Superior temporal gyrus (tissue), 1 donor: ENCODE measurements around the gene GLRX.
"Not testable (repeated sequence)": the region's sequence is repeated elsewhere in the genome, so short reads cannot be mapped to it uniquely, and the experiment has no call there.

Source experiments
- DNase-seq: peaks from one replicate; pipeline ENCODE4 v3.0.0-alpha.2; 2016; ENCODE audit errors: extremely low spot score

GLRX gene

GRCh38 chr5:95822542-95823181 lies at the start of gene GLRX:
Gene GLRX (minus strand): TSS chr5:95822726. CDS start chr5:95822662, 64 bp downstream.
- peak; percentile 84 for DNase-seq

GRCh38 chr5:95871146-95871806 lies 48.8 kb upstream of the GLRX start:
- no peak for DNase-seq

GRCh38 chr5:95870105-95870672 lies 47.7 kb upstream of the GLRX start:
- DNase-seq: no peak

- DNase-seq: not testable (repeated sequence)
Measured at GRCh38 chr5:95869173-95869855, 46.8 kb upstream of the GLRX start.

- no peak for DNase-seq
Measured at GRCh38 chr5:95868136-95868535, 45.6 kb upstream of the GLRX start.

- DNase-seq: no peak
Measured at GRCh38 chr5:95866435-95867040, 44.0 kb upstream of the GLRX start.

GRCh38 chr5:95864944-95865504 lies 42.5 kb upstream of the GLRX start:
- no peak for DNase-seq

GRCh38 chr5:95864456-95864855 lies 41.9 kb upstream of the GLRX start:
- DNase-seq: no peak

- DNase-seq: peak; percentile 51
Measured at GRCh38 chr5:95863383-95863757, 40.8 kb upstream of the GLRX start.

- DNase-seq: no peak
Measured at GRCh38 chr5:95862671-95863382, 40.3 kb upstream of the GLRX start.

GRCh38 chr5:95861864-95862561 lies 39.5 kb upstream of the GLRX start:
- DNase-seq: no peak

GRCh38 chr5:95861221-95861863 lies 38.8 kb upstream of the GLRX start:
- DNase-seq: no peak

- DNase-seq: no peak
Measured at GRCh38 chr5:95859661-95860060, 37.1 kb upstream of the GLRX start.

- DNase-seq: peak; percentile 96
Measured at GRCh38 chr5:95858661-95859595, 36.4 kb upstream of the GLRX start.

GRCh38 chr5:95858023-95858461 lies 35.5 kb upstream of the GLRX start:
- DNase-seq: no peak

- DNase-seq: no peak
Measured at GRCh38 chr5:95857185-95857945, 34.8 kb upstream of the GLRX start.

- DNase-seq: no peak
Measured at GRCh38 chr5:95856501-95856981, 34.0 kb upstream of the GLRX start.

- DNase-seq: no peak
Measured at GRCh38 chr5:95853490-95853889, 31.0 kb upstream of the GLRX start.
